ENCODE measurements around the gene NELFA.
A peak's percentile ranks its signal among the peaks of the same experiment; 100 is the strongest.
"Not testable (repeated sequence)": the region's sequence is repeated elsewhere in the genome, so short reads cannot be mapped to it uniquely, and the experiment has no call there.

Gene NELFA

GRCh38 chr4:2040391-2041238 lies 31.8 kb upstream of the NELFA start:
- no peak for DNase-seq

DNA sequence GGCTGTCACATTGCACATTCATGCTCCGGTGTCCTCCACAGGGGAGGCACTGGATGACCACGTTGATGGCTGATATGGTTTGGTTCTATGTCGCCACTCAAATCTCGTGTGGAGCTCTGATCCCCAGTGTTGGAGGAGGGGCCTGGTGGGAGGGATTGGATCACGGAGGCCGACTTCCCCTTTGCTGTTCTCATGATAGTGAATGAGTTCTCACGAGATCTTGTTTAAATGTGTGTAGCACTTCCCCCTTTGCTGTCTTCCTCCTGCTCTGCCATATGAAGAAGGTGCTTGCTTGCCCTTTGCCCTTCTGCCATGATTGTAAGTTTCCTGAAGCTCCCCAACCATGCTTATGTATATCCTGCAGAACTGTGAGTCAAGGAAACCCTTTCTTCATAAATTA lies 28.1 kb upstream of the NELFA start:
- DNase-seq = no peak

DNA sequence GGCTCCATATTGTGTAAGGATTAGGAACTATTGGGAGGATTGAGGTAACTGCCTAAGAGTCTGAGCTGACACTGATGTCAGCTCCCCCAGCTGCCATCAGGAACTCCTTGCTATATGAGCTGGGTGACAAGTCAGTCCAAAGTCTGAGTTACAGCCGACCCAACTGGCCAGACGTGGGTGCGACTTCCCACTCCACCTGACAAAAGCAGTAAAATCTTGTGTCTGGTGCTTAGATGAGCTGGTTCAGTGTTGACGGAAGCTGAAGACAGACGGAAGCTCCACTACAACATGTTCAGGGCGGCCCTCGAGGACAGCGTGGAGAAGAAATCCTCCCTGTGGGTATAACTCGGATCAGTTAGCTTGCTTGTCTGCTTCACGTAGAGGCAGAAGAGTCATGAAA lies 27.6 kb upstream of the NELFA start:
- DNase-seq = no peak

GRCh38 chr4:2031161-2031560 lies 22.4 kb upstream of the NELFA start:
- not testable (repeated sequence) for DNase-seq

- DNase-seq = not testable (repeated sequence)
Observed at GRCh38 chr4:2027120-2027519, 18.3 kb upstream of the NELFA start.

- no peak for DNase-seq
Observed at GRCh38 chr4:2025817-2026216, 17.0 kb upstream of the NELFA start.

- DNase-seq = no peak
Observed at GRCh38 chr4:2024683-2025082, 15.9 kb upstream of the NELFA start.

DNA sequence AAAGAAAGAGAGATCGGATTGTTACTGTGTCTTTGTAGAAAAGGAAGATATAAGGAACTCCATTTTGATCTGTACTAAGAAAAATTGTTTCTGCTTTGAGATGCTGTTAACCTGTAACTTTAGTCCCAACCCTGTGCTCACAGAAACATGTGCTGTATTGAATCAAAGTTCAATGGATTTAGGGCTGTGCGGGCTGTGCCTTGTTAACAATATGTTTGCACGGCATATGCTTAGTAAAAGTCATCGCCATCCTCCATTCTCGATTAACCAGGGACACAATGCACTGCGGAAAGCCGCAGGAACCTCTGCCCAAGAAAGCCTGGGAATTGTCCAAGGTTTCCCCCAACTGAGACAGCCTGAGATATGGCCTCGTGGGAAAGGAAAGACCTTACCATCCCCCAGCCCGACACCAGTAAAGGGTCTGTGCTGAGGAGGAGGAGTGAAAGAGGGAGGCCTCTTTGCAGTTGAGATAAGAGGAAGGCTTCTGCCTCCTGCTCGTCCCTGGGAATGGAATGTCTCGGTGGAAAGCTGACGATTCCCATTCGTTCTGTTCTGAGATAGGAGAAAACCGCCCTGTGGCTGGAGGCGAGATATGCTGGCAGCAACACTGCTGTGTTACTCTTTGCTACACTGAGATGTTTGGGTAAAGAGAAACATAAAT lies 12.7 kb upstream of the NELFA start:
- not testable (repeated sequence) for DNase-seq

DNA sequence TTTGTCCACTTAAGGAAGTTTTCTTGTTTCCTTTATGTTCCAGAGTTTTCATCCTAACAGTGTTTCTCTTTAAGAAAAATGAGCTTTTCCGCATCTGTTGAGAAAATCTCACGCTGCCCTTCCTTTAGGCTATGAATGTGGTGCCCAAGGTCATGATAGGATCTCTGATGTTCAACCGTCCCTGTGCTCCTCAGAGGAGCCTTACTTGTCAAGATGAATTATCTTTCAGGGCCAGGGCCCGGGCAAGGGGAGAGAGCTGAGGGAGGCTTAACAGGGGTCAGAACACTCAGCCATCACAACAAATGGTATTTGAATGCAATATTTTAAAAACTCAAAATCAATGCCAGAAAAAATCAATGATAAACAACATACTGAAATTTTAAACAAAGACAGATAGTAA lies 6.2 kb upstream of the NELFA start:
- DNase-seq = no peak

- no peak for DNase-seq
Observed at GRCh38 chr4:2011583-2011982, 2.8 kb upstream of the NELFA start.

GRCh38 chr4:2009651-2010233 lies 968 bp upstream of the NELFA start:
- DNase-seq = peak; percentile 51

DNA sequence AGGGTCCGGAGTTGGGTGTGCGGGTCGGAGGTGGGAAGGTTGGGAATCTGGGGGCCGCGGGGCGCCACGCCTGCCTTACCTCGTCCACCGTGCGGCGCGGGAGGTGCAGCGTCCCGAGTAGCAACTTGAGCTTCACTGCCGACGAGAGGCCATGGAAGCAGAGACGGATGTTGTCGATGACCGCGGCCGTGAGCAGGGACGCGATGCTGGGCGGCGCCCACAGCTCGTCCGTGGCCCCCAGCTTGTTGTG lies 178 bp downstream of the NELFA start:
- no peak for DNase-seq

DNA sequence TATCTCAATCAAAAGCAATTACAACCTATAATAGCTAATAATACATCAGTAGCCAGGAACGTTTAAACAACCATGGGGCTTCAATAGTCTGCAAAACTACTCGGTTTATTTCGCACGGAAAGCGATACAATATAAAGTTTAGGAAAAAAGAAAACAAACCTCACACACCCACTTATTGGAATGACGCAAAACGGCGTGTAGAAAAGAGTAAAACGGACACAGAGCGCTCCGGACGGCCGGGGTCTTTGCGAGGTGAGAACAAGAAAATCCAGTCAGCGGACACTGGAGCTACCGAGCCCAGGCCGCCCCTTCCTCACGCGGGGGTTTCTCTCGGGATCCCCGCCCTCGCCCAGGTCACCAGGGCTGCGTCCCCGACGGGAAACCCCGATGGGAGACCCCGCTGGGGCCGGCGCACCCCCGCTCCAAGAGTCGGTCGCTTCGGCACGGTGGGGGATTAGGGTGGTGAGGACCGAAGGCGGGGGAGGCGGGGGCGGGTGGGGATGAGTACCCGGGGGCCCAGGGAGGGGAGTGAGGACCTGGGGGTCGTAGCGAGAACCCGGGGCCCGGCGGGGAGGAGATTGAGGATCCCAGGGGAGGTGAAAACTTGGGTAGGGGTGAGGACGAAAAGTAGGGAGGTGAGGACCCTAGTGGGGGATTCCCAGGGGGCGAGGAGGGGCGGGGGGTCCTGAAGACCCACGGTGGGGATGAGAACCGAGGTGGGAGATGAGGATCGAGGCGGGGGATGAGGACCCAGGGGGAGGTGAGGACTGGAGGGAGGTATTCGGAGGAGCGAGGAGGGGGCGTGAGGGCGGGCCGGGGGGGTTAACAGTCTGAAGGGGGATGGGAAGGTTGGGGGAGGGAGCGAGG lies 737 bp downstream of the NELFA start:
- DNase-seq = no peak

DNA sequence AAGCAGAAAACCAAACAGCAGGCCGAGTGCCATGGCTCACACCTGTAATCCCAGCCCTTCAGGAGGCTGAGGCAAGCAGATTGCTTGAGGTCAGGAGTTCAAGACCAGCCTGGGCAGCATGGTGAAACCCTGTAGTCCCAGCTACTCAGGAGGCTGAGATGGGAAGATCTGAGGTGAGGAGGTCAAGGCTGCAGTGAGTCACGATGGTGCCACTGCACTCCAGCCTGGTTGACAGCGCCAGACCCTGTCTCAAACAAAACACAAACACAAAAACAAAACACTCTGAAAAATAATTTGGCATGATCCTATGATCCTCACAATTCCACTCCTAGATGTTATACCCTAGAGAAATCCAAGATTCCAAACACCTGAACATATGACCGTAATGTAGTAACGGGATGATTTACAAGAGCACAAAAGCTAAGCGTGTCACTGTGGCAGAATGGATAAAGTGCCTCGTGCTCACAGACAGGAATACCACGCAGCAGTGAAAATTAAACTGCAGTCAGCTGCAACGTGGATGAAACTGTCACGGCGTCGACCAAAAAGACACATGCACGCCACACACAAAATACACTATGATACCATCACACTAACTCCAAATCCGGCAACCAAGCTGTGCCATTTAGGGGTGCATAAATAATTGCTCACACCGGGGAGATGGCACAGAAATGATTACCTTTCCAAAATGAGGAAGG lies 1.7 kb downstream of the NELFA start:
- no peak for DNase-seq

DNA sequence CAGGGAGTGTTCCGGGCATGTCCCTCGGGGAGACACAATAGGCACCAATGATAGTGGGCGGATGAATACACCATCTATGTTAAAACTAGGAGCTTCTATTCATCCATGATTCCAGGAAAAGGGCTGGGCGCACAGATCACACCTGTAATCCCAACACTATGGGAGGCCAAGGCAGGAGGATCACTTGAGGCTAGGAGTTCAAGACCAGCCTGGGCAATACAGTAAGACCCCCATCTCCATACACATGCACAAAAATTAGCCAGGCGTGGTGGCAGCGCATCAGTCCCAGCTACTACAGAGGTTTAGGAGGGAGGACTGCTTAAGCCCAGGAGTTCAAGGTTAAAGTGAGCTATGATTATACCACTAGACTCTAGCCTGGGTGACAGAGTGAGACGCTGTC lies 2.4 kb downstream of the NELFA start:
- DNase-seq = no peak

- not testable (repeated sequence) for DNase-seq
Observed at GRCh38 chr4:2003361-2003760, 5.4 kb downstream of the NELFA start.

DNA sequence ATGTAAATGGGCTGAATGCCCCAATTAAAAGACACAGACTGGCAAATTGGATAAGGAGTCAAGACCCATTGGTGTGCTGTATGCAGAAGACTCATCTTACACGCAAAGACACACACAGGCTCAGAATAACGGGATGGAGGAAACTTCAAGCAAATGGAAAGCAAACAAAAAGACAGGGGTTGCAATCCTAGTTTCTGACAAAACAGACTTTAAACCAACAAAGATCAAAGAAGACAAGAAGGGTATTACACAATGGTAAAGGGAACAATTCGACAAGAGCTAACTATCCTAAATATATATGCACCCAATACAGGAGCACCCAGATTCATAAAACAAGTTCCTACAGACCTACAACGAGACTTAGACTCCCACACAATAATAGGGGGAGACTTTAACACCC lies 9.5 kb downstream of the NELFA start:
- DNase-seq = not testable (repeated sequence)

DNA sequence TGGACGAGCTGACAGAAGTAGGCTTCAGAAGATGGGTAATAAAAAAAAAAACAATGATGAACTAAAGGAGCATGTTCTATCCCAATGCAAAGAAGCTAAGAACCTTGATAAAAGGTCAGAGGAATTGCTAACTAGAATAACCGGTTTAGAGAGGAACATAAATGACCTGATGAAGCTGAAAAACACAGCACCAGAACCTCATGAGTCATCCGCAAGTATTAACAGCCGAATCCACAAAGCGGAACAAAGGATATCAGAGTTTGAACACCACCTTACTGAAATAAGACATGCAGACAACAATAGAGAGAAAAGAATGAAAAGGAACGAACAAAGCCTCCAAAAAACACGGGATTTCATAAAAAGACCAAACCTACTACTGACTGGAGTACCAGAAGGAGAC lies 10.5 kb downstream of the NELFA start:
- no peak for DNase-seq

DNA sequence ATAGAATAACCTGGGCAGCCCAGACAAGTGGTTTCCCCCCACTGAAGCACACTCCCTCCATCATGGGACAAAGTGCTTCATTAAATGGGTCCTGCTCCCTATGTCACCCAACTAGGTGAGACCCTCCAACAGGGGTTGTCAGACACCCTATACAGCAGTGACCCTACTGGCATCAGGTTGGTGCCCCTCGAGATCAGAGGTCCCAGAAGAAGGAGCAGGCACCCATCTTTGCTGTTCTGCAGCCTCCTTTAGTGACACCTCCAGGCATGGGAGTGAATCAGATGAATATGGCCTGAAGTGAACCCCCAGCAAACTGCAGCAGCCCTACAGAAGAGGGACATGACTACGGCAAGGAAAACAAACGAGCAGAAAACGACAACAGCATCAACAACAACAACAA lies 11.1 kb downstream of the NELFA start:
- DNase-seq = no peak

DNA sequence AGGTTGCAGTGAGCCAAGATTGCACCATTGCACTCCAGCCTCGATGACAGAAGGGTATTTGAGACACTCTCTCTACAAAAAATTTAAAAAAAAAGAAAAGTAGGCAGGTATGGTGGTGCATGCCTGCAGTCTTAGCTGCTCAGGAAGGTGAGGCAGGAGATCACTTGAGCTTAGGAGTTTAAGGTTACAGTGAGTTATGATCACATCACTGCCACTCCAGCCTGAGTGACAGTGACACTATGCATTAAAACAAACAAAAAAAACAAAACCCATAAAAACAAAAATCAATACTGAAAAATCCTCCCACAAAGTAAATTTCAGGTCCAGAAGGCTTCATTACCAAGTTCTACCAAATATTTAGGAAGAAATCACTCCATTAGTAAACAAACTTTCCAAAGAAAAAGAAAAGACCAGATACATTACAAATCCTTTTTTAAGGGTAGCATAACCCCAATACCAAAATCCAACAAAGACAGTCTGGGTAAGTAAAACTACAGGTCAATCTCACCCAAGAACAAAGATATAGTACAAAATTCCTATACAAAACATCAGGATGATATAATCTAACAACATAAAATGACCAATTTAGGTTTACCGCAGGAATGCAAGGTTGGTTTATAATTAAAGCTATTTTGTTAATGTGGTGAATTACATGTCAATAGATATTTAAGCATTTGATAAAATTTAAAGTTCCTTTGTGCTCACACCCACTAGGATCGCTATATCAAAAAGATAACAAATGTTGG lies 11.7 kb downstream of the NELFA start:
- DNase-seq = no peak

GRCh38 chr4:1994938-1995337 lies 13.8 kb downstream of the NELFA start:
- DNase-seq = no peak
